Breast epithelium (tissue), 4 donors: ENCODE measurements around the gene TNFRSF25. TPM values are rescaled to one million over a fixed set of nuclear protein-coding genes. Genes with fewer than 3 reads are reported as not detected.

Source experiments
- DNase-seq, 2 donors: peaks; one replicate each; pipeline ENCODE4 v3.0.0-alpha.2; 2019; ENCODE audit warnings: low spot score in 2 of 2
- H3K27ac ChIP-seq, 2 donors: fragments of 200-600 bp; sonication (generic) in 1 of 2; one replicate each; pipeline ENCODE4 v1.5.1; 2016 to 2019; ENCODE audit warnings: mild to moderate bottlenecking in 1 of 2
- H3K27me3 ChIP-seq, 2 donors: fragments of 200-600 bp; sonication (generic) in 1 of 2; one replicate each; pipeline versions ENCODE4 v1.5.1 to v1.6.0; 2017 to 2019; ENCODE audit warnings: control low read depth in 1 of 2, mild to moderate bottlenecking in 1 of 2
- H3K36me3 ChIP-seq: fragments of 200-600 bp; one replicate; pipeline ENCODE4 v1.5.1; 2019
- H3K4me1 ChIP-seq, 2 donors: fragments of 200-600 bp; sonication (generic); one replicate each; pipeline ENCODE4 v1.5.1; 2016 to 2019; ENCODE audit warnings: control low read depth in 1 of 2
- H3K4me3 ChIP-seq, 3 donors: fragments of 200-600 bp; sonication (generic); 1 replicate in 2 of 3; 2 replicates in 1 of 3; pipeline ENCODE4 v1.5.1; 2016 to 2019; ENCODE audit warnings: mild to moderate bottlenecking in 3 of 3, moderate library complexity in 2 of 3
- H3K9me3 ChIP-seq, 2 donors: fragments of 200-600 bp; sonication (generic) in 1 of 2; one replicate each; pipeline ENCODE4 v1.5.1; 2016 to 2019; ENCODE audit warnings: control low read depth in 1 of 2
- CTCF ChIP-seq, 3 donors: fragments of 450-650 bp; IDR thresholded peaks; one replicate each; pipeline ENCODE4 v1.5.1; 2016 to 2017; ENCODE audit warnings: antibody characterized with exemption in 3 of 3, mild to moderate bottlenecking in 3 of 3, moderate library complexity in 3 of 3
- POLR2A ChIP-seq: fragments of 450-650 bp; IDR thresholded peaks from one replicate; pipeline ENCODE4 v1.6.1; 2016; ENCODE audit warnings: antibody characterized with exemption, mild to moderate bottlenecking, moderate library complexity
- POLR2AphosphoS5 ChIP-seq, 3 donors: sonication (generic); formaldehyde crosslinking; IDR thresholded peaks; one replicate each; pipeline ENCODE4 v1.6.1; 2017; ENCODE audit warnings: antibody characterized with exemption in 3 of 3
- intact Hi-C: fragments of 100-400 bp; cut with DNase I; formaldehyde crosslinking; loops from one replicate; pipeline ENCODE4 v1.15.1; 2023; ENCODE audit warnings: low total_unique reads
- total RNA-seq, 3 donors: library from RNA; depleted of rRNA; stranded (reverse); fragments of >200 nt; gene quantifications; one replicate each; pipeline ENCODE4 v1.1.0, GENCODE V29; 2016

TNFRSF25 gene
- total RNA-seq, 3 donors from 2014 or later = 3.8 to 13.1 (median 12.4) TPM

- no peak for DNase-seq
- Histone ChIP-seq H3K4me3 (no peak overlapping the region), H3K27ac (no peak overlapping the region), H3K27me3 (no peaks in the 10 kb centered on the region), H3K4me1 (peaks cover 0 to 12% of the 10 kb centered on the region in 2 donors), H3K36me3 (no peaks in the 10 kb centered on the region), H3K9me3 (no peaks in the 10 kb centered on the region)
- TF ChIP-seq POLR2A = no peak
- intact Hi-C loops = no loop called here
Observed at GRCh38 chr1:6505367-6506209, 39.6 kb upstream of the TNFRSF25 start.

GRCh38 chr1:6504887-6505286, 38.9 kb upstream of the TNFRSF25 start:
- intact Hi-C loops = no loop called here
- H3K36me3 ChIP-seq = no peaks in the 10 kb centered on the region
- TF ChIP-seq POLR2A (no peak), CTCF (IDR thresholded peaks at IDR 0.05) (no peak), POLR2AphosphoS5 (IDR thresholded peaks at IDR 0.05) (no peak)
- no peak for DNase-seq
- H3K27me3 ChIP-seq = no peaks in the 10 kb centered on the region
- H3K27ac ChIP-seq = no peak overlapping the region
- H3K4me3 ChIP-seq = no peak overlapping the region
- peaks cover 0 to 12% of the 10 kb centered on the region in 2 donors for H3K4me1 ChIP-seq
- H3K9me3 ChIP-seq = no peaks in the 10 kb centered on the region

GRCh38 chr1:6503884-6504602, 38.1 kb upstream of the TNFRSF25 start:
- Histone ChIP-seq H3K27ac (no peak overlapping the region), H3K4me1 (peaks cover 0 to 12% of the 10 kb centered on the region in 2 donors), H3K9me3 (no peaks in the 10 kb centered on the region), H3K36me3 (no peaks in the 10 kb centered on the region), H3K27me3 (no peaks in the 10 kb centered on the region), H3K4me3 (no peak overlapping the region)
- intact Hi-C loops = no loop called here
- TF ChIP-seq POLR2AphosphoS5 (IDR thresholded peaks at IDR 0.05) (no peak), POLR2A (no peak), CTCF (IDR thresholded peaks at IDR 0.05) (no peak)
- DNase-seq = no peak

- intact Hi-C loops = no loop called here
- H3K9me3 ChIP-seq = no peaks in the 10 kb centered on the region
- H3K27ac ChIP-seq = peak overlapping the region in 1 of 2 donors; percentile 38
- no peak for TF ChIP-seq POLR2A
- peak in 1 of 3 donors; percentile 10 for TF ChIP-seq POLR2AphosphoS5 (IDR thresholded peaks at IDR 0.05)
- H3K36me3 ChIP-seq = no peaks in the 10 kb centered on the region
- DNase-seq = no peak
- H3K4me3 ChIP-seq = peak overlapping the region in 1 of 3 donors; percentile 30
- H3K4me1 ChIP-seq = peaks cover 4 to 15% of the 10 kb centered on the region in 2 donors
- no peaks in the 10 kb centered on the region for H3K27me3 ChIP-seq
Observed at GRCh38 chr1:6502000-6502891, 36.3 kb upstream of the TNFRSF25 start.

GRCh38 chr1:6501279-6501813, 35.4 kb upstream of the TNFRSF25 start:
- Histone ChIP-seq H3K27ac (peak overlapping the region in 1 of 2 donors; percentile 30), H3K36me3 (no peaks in the 10 kb centered on the region), H3K27me3 (no peaks in the 10 kb centered on the region), H3K9me3 (no peaks in the 10 kb centered on the region), H3K4me1 (peaks cover 4 to 20% of the 10 kb centered on the region in 2 donors), H3K4me3 (no peak overlapping the region)
- no peak for TF ChIP-seq POLR2A
- TF ChIP-seq CTCF (IDR thresholded peaks at IDR 0.05) = no peak
- TF ChIP-seq POLR2AphosphoS5 (IDR thresholded peaks at IDR 0.05) = no peak
- intact Hi-C loops = no loop called here
- DNase-seq = no peak
